Stimulated activated memory B cell treated with anti-CD40 and anti-IgM and Interleukin-4, amounts not matched to agents 10 μg/mL and 1 μg/mL and 100 μg/mL, for 72 hours (primary cell): ENCODE results near the gene PDE4B.

ENCODE experiments used
- ATAC-seq: fragments of 150-1000 bp; cut with Tn5 transposase; 2 replicates; pipeline ENCODE4 v1.10.0; 2021
- H3K27ac Mint-ChIP-seq: one replicate; pipeline ENCODE4 v1.8.0; 2022; ENCODE audit warnings: mild to moderate bottlenecking, mixed read lengths
- H3K27me3 Mint-ChIP-seq: one replicate; pipeline ENCODE4 v1.8.0; 2022; ENCODE audit warnings: mixed read lengths
- H3K36me3 Mint-ChIP-seq: one replicate; pipeline ENCODE4 v1.8.0; 2022; ENCODE audit warnings: mixed read lengths
- H3K4me1 Mint-ChIP-seq: one replicate; pipeline ENCODE4 v1.8.0; 2022; ENCODE audit warnings: mixed read lengths
- H3K4me3 Mint-ChIP-seq: one replicate; pipeline ENCODE4 v1.8.0; 2022; ENCODE audit warnings: mild to moderate bottlenecking, moderate library complexity, mixed read lengths
- H3K9me3 Mint-ChIP-seq: one replicate; pipeline ENCODE4 v1.8.0; 2022; ENCODE audit warnings: mixed read lengths

The PDE4B gene

DNA sequence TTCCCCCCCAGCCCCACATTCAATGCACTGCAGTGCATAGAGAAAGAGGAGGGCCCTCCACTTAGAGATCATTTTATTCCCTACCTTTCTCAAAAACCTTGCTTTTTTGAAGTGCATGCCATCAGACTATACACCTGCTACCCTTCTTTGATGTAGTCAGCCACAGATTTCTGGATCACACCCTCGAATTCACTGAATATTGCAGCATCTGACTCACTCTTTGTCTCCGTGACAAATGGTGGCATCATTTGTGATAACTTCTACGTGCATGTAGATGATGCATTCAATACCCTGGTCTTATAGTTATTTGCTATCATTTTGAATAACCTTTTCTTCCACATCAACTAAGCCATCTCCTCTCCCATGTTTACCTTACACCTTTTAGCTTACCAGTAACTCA is 431.0 kb downstream of the PDE4B start:
- H3K4me3 Mint-ChIP-seq, result no peak overlapping the region
- no peaks in the 10 kb centered on the region for H3K9me3 Mint-ChIP-seq
- peaks cover 9% of the 10 kb centered on the region for H3K27me3 Mint-ChIP-seq
- ATAC-seq, result no peak
- no peaks in the 10 kb centered on the region for H3K4me1 Mint-ChIP-seq
- no peak overlapping the region for H3K27ac Mint-ChIP-seq
- no peaks in the 10 kb centered on the region for H3K36me3 Mint-ChIP-seq

DNA sequence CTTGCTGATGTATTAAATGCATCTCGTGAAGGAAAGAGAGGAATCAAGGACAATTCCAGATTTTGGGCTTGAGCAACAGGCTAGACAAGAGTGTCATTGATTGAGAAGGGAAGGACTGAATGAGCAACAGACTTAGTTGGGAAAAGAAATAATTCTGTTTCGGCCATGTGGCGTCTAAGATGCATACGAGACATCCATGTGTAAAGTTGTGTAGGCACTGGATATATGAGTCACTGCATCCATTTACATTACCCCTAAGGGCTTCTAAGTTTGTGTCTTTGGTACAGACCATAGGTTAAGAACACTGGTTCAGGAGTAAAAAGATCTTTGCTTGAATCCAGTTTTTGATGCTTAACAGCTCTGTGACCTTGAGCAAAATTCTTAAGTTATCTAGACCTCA is 434.3 kb downstream of the PDE4B start:
- Mint-ChIP-seq H3K27me3 (peaks cover 9% of the 10 kb centered on the region), H3K36me3 (no peaks in the 10 kb centered on the region), H3K27ac (no peak overlapping the region), H3K4me3 (no peak overlapping the region), H3K9me3 (no peaks in the 10 kb centered on the region), H3K4me1 (no peaks in the 10 kb centered on the region)
- no peak for ATAC-seq

DNA sequence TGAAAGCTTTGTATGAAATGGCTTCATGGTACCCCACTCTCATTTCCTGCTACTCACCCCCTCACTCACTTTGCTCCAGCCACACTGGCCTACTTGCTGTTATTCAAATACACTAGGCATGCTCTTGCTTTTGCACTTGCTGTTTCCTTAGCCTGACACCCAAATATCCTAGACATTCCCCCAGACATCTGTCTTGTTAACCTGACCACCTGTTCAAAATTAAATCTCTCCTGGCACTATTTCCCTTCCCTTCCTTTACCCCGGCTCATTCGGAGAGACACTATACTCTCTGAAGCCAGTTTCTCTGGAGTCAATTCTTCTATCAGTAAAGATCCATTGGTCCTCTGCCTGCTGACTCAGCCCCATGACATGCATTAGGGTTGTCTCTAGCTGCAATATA is 435.3 kb downstream of the PDE4B start:
- Mint-ChIP-seq H3K27ac (no peak overlapping the region), H3K9me3 (no peaks in the 10 kb centered on the region), H3K36me3 (no peaks in the 10 kb centered on the region), H3K4me1 (no peaks in the 10 kb centered on the region), H3K4me3 (no peak overlapping the region), H3K27me3 (peaks cover 9% of the 10 kb centered on the region)
- ATAC-seq, result no peak

DNA sequence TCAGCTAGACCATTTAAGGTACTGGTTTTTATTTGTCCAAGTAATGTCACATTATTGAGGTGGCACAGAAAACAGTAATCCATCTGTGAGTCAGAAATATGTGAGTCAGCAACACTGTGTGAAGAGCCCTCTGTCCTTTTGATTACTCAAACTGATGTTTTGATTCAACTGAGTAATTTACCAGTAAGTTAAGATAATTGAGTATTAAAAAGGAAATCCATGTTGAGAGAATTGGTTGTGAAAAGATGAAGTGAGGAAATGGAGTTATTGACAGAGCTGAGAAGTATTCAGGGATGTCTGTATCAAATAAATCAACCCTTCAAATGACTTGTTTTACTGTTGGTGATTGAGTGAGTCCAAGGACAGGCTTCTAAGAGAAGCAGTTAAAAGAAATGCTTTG is 438.5 kb downstream of the PDE4B start:
- Mint-ChIP-seq H3K27ac (no peak overlapping the region), H3K27me3 (peaks cover 22% of the 10 kb centered on the region), H3K36me3 (no peaks in the 10 kb centered on the region), H3K4me3 (no peak overlapping the region), H3K9me3 (no peaks in the 10 kb centered on the region), H3K4me1 (no peaks in the 10 kb centered on the region)
- ATAC-seq, result no peak

DNA sequence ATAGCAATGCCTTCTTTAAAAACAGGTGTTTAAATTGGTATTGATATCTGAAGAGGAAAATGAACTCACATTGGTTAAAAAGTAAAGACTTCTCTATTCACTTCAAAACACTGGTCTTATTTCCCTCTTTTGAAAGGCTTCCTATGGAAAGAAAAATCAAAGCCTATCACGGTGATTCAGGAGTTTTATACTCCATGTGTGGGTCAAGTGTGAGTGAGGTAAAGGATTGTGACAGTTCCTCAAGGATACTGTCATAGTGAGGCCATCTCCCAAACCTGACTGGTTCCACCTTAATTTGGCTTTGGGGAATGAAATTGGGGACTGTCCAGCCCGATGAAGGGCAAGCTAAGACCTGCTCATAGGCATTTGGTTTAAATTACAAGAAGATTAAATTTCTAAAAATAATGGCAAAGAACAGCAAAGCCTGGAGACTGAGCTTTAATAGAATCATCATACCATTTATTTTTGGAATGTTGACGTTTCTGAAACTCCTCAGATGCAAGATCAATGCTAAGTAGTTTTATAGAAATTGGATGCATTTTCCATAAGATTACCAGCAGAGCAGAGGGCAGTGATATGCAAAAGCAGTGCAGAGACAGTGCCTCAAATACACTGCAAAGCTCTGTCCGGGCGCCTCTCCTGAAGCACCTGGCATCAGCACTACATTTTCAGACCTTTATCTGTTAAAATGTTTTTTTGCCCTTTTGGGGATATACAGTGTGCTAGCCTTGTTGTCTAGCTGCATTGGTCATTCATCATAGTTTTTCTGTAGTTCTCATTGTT is 439.2 kb downstream of the PDE4B start:
- peaks cover 22% of the 10 kb centered on the region for H3K27me3 Mint-ChIP-seq
- ATAC-seq, result no peak
- H3K9me3 Mint-ChIP-seq, result no peaks in the 10 kb centered on the region
- H3K36me3 Mint-ChIP-seq, result no peaks in the 10 kb centered on the region
- H3K27ac Mint-ChIP-seq, result no peak overlapping the region
- no peak overlapping the region for H3K4me3 Mint-ChIP-seq
- H3K4me1 Mint-ChIP-seq, result no peaks in the 10 kb centered on the region

DNA sequence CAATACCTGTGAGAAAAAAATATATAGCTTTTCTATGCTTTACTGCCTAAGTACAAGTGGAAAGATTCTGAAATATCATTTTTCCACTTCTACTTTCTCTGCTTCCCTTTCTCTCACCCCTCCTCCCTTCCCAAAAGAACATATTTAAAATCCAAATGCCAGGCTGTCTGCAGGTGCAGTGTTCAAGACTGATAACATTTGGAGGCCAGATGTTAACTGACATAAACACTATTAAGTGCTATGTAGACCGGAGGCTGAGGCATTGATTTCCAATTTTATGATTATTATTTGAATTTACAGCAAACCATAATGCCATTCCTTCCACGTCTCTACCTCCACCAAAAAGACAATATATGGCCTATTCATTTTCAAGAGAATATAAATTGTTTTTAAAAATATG is 444.3 kb downstream of the PDE4B start:
- H3K4me1 Mint-ChIP-seq, result peaks cover 5% of the 10 kb centered on the region
- H3K27me3 Mint-ChIP-seq, result peaks cover 38% of the 10 kb centered on the region
- H3K36me3 Mint-ChIP-seq, result no peaks in the 10 kb centered on the region
- no peaks in the 10 kb centered on the region for H3K9me3 Mint-ChIP-seq
- ATAC-seq, result no peak
- H3K4me3 Mint-ChIP-seq, result no peak overlapping the region
- no peak overlapping the region for H3K27ac Mint-ChIP-seq

DNA sequence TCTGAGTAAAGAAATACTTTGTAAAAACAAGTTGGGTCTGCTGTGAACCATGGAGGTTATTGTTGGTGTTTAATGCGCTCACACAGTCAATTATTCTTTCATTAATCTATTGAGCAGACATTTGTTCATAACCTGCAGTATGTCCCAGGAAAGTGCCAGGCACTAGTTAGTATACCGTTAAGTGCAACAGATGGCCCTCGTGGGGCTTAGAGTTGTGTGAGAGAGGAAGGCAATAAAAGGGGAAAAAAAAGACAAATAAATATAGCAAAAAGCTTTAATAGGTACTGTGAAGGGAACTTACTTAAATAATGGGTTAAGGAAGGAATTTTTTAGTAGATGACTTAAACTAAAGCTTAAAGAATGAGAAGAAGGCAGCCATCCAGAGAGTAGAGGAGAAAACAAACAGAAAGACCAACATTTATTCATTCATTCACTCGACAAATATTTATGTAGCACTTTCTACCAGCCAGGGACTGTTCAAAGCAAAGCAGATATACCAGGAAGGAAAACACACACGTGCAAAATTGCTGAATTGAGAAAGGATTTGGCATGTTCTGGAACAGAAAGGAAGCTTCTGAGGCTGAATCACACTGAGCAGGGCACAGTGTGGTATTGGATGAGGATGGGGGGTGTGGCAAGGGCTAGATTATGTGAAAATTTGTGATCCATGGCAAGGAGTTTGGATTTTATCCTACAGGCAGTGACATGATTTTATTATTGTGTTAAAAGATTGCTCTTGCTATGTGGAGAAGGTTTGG is 445.2 kb downstream of the PDE4B start:
- Mint-ChIP-seq H3K4me1 (peaks cover 5% of the 10 kb centered on the region), H3K27me3 (peaks cover 38% of the 10 kb centered on the region), H3K4me3 (no peak overlapping the region), H3K27ac (no peak overlapping the region), H3K9me3 (no peaks in the 10 kb centered on the region), H3K36me3 (no peaks in the 10 kb centered on the region)
- no peak for ATAC-seq

DNA sequence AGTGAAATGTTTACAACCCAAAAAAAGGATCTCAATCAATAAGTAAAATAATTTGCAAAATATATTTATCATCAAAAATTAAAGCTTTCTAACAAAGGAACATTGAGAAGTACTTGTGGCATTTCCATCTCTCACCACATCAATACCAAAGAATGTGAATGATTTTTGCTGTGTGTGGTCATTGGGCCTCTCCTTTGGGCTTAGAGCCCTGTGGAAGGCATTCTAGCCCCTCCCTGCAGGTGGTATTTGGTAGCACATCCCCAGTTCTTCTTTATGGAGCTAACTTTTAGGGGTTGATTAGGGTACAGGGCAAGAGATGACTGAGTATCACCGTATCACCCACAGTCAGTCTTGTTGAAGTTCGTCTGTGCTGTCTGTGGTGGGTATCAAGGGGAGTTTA is 447.1 kb downstream of the PDE4B start:
- Mint-ChIP-seq H3K4me3 (no peak overlapping the region), H3K27me3 (peaks cover 24% of the 10 kb centered on the region), H3K9me3 (no peaks in the 10 kb centered on the region), H3K4me1 (peaks cover 5% of the 10 kb centered on the region), H3K36me3 (no peaks in the 10 kb centered on the region), H3K27ac (no peak overlapping the region)
- ATAC-seq, result no peak

DNA sequence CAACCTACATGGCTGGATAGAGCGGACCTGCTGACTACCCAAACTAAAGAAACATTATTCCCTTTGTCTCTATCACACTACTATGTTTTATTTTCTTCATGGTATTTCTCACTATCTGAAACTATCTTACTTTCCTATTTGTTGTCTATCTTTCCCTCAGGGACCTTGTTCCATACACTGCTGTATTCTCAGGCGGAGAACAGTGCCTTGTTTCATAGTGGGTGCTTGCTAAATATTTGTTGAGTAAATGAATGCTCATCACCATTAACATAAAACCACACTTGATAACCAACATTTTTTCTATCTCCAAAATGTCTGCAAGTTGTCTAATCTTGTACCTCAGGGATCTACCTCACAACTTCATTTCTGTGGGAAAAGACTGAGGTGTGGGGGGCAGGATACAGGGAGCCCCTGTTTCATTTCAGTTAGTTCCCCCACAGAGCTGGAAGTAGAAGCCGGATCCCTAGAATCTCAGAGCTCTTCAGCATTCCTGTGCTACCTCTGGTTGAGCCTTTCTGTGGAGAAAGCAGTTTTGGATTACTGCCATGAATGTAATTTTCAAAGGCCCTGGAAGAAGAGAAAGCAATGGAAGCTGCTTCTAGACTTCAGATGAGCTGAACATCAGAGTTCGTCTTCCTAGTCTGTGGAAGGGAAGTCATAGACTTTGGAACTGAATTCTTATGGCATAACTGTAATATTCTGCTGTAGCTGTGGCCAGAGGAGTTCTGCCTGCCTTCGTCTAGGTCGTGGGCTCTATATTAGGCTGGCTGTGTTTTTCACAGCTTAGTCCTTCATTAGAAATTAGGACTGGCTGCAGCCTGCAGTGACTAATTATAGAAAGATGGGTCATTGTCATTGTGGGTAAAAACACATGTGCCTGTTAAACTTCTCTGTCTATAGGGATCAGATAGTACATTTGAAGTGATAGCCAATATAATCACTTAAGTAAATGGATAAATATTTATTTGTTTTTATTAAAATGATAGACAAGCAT is 448.1 kb downstream of the PDE4B start:
- Mint-ChIP-seq H3K4me3 (no peak overlapping the region), H3K27me3 (peaks cover 16% of the 10 kb centered on the region), H3K27ac (no peak overlapping the region), H3K36me3 (no peaks in the 10 kb centered on the region), H3K9me3 (no peaks in the 10 kb centered on the region), H3K4me1 (peaks cover 12% of the 10 kb centered on the region)
- no peak for ATAC-seq

DNA sequence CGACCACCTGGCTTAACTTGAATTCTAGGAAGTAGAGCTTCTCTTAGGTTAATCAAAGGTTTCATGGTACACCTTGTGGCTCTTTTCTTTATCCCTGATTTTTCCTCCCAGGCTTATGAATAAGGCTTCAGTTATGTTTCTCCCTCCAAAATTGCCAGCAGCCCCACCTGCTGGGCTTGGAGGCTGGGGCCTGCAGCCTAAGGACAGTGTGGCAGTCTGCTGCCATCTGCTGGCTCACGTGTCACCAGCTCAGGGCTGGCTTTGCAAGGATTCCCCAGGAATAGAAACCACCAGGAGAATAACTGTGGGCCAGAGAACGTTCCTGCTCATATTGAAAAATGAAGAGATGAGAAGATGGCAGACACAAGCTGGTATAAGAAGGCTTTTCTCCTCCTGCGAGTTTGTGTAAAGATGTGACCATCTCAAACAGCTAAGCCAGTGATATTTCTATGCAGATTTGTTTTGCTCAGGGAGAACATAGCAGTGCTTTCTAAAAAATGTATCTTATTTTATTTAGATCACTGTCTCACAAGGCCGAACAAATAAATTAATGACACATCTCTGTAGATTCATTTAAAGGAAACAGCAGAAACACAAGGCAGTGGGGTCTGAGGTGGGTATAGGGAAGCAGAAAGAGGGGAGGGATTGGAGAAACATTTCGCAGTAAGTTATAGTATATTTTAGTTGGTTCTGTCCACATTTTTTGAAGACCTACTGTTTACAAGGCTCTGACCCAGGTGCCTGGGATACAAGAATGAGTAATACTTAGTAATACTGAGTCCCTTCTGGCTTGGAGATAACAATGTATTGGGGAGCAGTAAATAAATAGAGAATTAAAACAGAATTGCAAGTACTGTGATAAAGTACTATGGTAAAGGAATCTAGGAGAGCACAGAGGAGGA is 450.2 kb downstream of the PDE4B start:
- Mint-ChIP-seq H3K4me1 (peaks cover 13% of the 10 kb centered on the region), H3K27ac (no peak overlapping the region), H3K9me3 (no peaks in the 10 kb centered on the region), H3K36me3 (no peaks in the 10 kb centered on the region), H3K4me3 (no peak overlapping the region), H3K27me3 (peaks cover 9% of the 10 kb centered on the region)
- peak; percentile 90 for ATAC-seq

DNA sequence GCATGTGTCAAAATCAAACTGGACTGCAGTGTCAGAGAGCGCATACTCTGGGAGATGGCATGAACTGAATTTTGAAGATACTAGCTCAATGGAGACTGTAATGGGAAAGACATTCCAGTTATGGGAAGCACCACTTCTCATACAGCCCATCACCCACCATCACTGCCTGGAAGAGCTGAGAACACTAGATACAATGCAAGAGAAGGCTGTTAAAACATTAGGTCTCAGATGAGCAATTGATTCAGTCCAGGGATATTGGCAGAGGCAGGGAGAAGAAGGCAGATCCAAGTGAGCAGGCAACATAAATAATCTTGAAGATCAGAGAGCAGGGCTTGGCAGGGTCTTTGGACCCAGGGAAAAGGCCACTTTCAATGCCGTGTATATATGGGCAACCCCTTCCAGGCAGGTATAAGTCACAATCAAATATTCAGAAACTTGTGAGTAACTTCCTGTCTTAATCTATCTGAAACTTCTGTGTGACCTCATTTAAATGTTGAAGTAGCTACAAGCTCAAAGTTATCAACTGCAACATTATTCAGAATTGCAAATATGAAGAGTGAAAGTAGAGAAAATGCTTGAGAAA is 450.9 kb downstream of the PDE4B start:
- H3K36me3 Mint-ChIP-seq, result no peaks in the 10 kb centered on the region
- no peaks in the 10 kb centered on the region for H3K9me3 Mint-ChIP-seq
- H3K4me1 Mint-ChIP-seq, result peaks cover 13% of the 10 kb centered on the region
- H3K4me3 Mint-ChIP-seq, result no peak overlapping the region
- peaks cover 2% of the 10 kb centered on the region for H3K27me3 Mint-ChIP-seq
- no peak for ATAC-seq
- no peak overlapping the region for H3K27ac Mint-ChIP-seq

DNA sequence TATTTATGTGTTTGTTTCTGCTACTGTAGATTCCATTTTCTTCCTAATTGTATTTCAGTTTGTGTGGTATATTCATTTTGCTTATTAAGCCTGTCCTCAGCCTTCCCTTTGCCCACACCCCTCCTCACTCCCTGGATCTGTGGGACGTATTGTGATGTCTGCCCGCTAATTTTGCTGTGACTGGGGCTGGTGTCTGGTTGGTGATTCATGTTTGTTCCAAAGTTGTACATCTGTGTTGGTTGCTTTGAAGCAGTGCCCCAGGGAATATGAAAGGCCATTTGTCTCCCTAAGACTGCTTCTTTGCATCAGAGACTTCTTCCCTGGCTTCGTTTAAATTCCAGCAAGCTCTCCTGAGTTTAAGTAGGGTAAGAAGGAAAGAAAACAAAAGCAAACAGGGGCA is 451.7 kb downstream of the PDE4B start:
- no peak for ATAC-seq
- Mint-ChIP-seq H3K36me3 (no peaks in the 10 kb centered on the region), H3K9me3 (no peaks in the 10 kb centered on the region), H3K4me3 (no peak overlapping the region), H3K27ac (no peak overlapping the region), H3K27me3 (no peaks in the 10 kb centered on the region), H3K4me1 (peaks cover 13% of the 10 kb centered on the region)

DNA sequence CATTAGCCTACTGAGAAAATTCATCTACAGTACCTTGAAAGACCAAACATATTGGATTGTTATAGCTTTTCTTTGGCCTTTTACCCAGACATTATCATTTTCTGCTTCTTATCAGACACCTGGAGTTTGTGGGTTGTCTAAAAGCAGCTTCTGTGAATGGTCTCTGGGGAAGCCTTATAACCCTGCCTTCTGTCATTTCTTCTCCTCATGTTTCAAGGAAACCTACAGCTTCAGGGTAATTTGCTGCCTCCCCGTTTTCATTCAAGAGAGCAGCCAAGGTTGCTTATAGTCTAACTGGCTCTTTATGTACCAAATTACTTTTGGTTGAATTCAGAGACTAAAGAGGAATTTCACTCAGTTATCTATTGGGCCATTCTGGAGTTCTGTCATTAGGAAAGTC is 453.0 kb downstream of the PDE4B start:
- H3K27me3 Mint-ChIP-seq, result no peaks in the 10 kb centered on the region
- H3K9me3 Mint-ChIP-seq, result no peaks in the 10 kb centered on the region
- H3K27ac Mint-ChIP-seq, result peak overlapping the region; percentile 18
- no peak for ATAC-seq
- no peaks in the 10 kb centered on the region for H3K36me3 Mint-ChIP-seq
- H3K4me3 Mint-ChIP-seq, result no peak overlapping the region
- H3K4me1 Mint-ChIP-seq, result peaks cover 17% of the 10 kb centered on the region
